Measurements from ENCODE around the gene EPB41L2. TPM values are rescaled to one million over a fixed set of nuclear protein-coding genes. Genes with fewer than 3 reads are reported as not detected.

The EPB41L2 gene
- total RNA-seq, 1 experiment from 2014 or later: 74.8 TPM

GRCh38 chr6:130966344-130966980 is 96.6 kb downstream of the EPB41L2 start:
- H3K9me3 ChIP-seq (ENCODE audit: control insufficient read depth in 1 of 2, insufficient read depth in 1 of 2, low read depth in 1 of 2, low read length in 2 of 2): no peaks in the 10 kb centered on the region
- H3K4me3 ChIP-seq (replicated peaks in 1 of 2; ENCODE audit: low read depth in 1 of 2, low read length in 2 of 2): no peak overlapping the region
- POLR2A ChIA-PET: no interaction called here
- no peak overlapping the region for H3K27ac ChIP-seq (ENCODE audit: low read depth, low read length)
- intact Hi-C loops (cut with micrococcal nuclease): no loop called here
- no peaks in the 10 kb centered on the region for H3K27me3 ChIP-seq (ENCODE audit: insufficient read depth, low read length)
- H4K20me1 ChIP-seq (ENCODE audit: insufficient read depth): no peaks in the 10 kb centered on the region
- TF ChIP-seq CBX3 (IDR thresholded peaks at IDR 0.05; ENCODE audit: low read depth) (no peak), RAD21 (IDR thresholded peaks at IDR 0.05; ENCODE audit: low read depth) (no peak), REST (IDR thresholded peaks at IDR 0.05; ENCODE audit: low read depth) (no peak), TCF7L2 (IDR thresholded peaks at IDR 0.05; ENCODE audit: borderline replicate concordance, extremely low read depth, insufficient read depth, insufficient read length) (no peak), POLR2AphosphoS5 (IDR thresholded peaks at IDR 0.05; ENCODE audit: low read depth, low read length) (no peak), JUND (IDR thresholded peaks at IDR 0.05) (no peak), SP1 (IDR thresholded peaks at IDR 0.05; ENCODE audit: low read depth) (no peak), SIN3A (IDR thresholded peaks at IDR 0.05; ENCODE audit: low read depth) (no peak), SRF (IDR thresholded peaks at IDR 0.05; ENCODE audit: low read depth) (no peak), ZBTB33 (IDR thresholded peaks at IDR 0.05; ENCODE audit: extremely low read depth, insufficient replicate concordance, low read length) (no peak), EZH2 (IDR thresholded peaks at IDR 0.05) (no peak), CEBPB (IDR thresholded peaks at IDR 0.05; ENCODE audit: low read depth) (no peak), CTCF (IDR thresholded peaks at IDR 0.05 in 2 of 3, conservative IDR thresholded peaks at IDR 0.05 in 1 of 3; ENCODE audit: borderline replicate concordance in 1 of 3, insufficient read depth in 1 of 3, low read depth in 2 of 3, low read length in 2 of 3) (no peak), ELF1 (IDR thresholded peaks at IDR 0.05; ENCODE audit: borderline replicate concordance, low read depth) (no peak), MAX (IDR thresholded peaks at IDR 0.05) (no peak), ATF3 (IDR thresholded peaks at IDR 0.05) (no peak), EZH2phosphoT487 (IDR thresholded peaks at IDR 0.05; ENCODE audit: borderline replicate concordance) (no peak), ZNF274 (IDR thresholded peaks at IDR 0.05; ENCODE audit: low read depth, low read length) (no peak)
- H3K4me2 ChIP-seq (ENCODE audit: low read length): no peak overlapping the region
- CTCF ChIA-PET: no interaction called here
- H3K79me2 ChIP-seq (ENCODE audit: insufficient read depth, low read length): peaks cover 12% of the 10 kb centered on the region; the same call in 1 of the 2 replicates
- RAD21 ChIA-PET (ENCODE audit: low non-redundant PET in 1 of 2, low total read pairs in 2 of 2, uncharacterized antibody in 2 of 2, unreplicated experiment in 2 of 2): no interaction called here
- H3K9ac ChIP-seq (ENCODE audit: low read length): no peak overlapping the region
- H2AFZ ChIP-seq (ENCODE audit: low read depth, low read length, poor library complexity, severe bottlenecking): no peak overlapping the region
- no TSS peak for BruUV-seq (replicated peaks)
- no peaks in the 10 kb centered on the region for H3K36me3 ChIP-seq (ENCODE audit: control insufficient read depth in 1 of 2, insufficient read depth in 2 of 2, low read length in 2 of 2)
- no peak for DNase-seq (ENCODE audit: low read depth, low spot score)
- peaks cover 0 to 5% of the 10 kb centered on the region in 2 experiments; a peak in 1 of 4 replicates for H3K4me1 ChIP-seq (ENCODE audit: control insufficient read depth in 1 of 2, insufficient read depth in 2 of 2, low read length in 2 of 2)
- no peaks in the 10 kb centered on the region for H3K9me2 ChIP-seq (ENCODE audit: insufficient read depth)
- no peak for ATAC-seq
